AG09319 (cell line): ENCODE results near the gene MEF2C.

ENCODE experiments used
- DNase-seq: peaks from one replicate; pipeline ENCODE4 v3.0.0-alpha.2; 2010; ENCODE audit warnings: low read depth; ENCODE audit errors: extremely low read depth
- CTCF ChIP-seq: IDR thresholded peaks from 2 replicates; pipeline ENCODE4 v1.5.1; 2011; ENCODE audit warnings: low read depth, mild to moderate bottlenecking, inconsistent platforms, low read length, moderate library complexity

Gene MEF2C

DNA sequence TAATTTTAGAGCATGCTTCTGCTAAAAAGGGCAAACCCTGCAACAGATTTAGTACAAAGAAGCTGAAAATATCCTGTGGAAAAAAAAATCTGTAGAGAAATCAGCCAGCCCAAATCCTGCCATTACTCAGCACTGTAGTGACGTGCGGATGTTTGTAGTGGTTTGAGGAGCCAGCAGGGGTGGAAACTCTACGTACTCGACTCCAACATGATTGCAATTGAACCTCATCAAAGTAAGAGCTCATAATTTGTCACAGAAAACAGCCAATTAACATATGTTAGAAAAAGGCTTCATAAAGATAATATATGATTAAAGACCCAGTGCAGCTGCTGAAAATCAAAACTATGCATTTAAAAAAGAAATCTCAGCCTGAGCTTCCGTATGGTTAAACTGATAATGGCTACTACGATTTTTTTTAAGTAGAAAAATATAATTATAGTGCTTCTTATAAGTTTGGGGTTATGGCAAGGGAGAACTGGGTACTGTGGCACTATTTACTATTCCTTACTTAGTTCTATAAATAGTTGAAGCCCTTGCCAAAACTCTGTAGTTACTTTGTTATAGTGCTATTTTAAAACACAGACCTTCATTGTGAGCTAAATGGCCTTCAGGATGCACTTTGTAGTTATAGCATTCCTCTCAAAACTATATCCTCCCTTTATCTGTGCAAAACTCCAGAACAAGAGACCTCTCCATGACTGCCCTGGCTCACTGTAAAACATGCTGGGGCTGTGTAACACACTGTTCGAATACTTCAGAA, 49.4 kb downstream of the MEF2C start:
- no peak; the same call in 1 of the 2 replicates for TF ChIP-seq CTCF

GRCh38 chr5:88831816-88832215, 51.2 kb downstream of the MEF2C start:
- TF ChIP-seq CTCF: no peak
- DNase-seq: no peak

More for the DNA sequence above, 49.4 kb downstream of the MEF2C start:
- DNase-seq: peak; percentile 5

DNA sequence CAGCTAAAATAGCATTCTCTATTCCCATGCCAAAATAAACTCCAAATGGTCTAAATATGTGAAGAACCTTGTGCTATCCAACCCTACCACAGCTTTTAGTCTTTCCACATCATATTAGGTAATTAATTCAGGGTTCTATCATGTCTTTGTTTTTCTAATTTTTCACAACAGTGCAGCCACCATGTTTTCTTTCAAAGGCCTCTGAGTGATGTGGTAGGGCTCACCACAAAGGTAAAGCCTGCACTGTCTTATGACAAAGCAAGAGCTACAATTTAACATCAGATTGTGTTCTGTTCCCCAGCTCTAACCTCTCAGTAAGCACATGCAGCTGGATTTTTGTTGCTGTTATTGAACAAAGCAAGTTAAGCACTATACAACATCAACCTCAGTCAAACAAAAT, 52.4 kb downstream of the MEF2C start:
- TF ChIP-seq CTCF: no peak
- DNase-seq: no peak

- no peak for TF ChIP-seq CTCF
- DNase-seq: no peak
Measured at GRCh38 chr5:88829775-88830174, 53.2 kb downstream of the MEF2C start.

GRCh38 chr5:88829054-88829453, 53.9 kb downstream of the MEF2C start:
- DNase-seq: no peak
- TF ChIP-seq CTCF: no peak

- no peak for DNase-seq
- TF ChIP-seq CTCF: no peak
Measured at GRCh38 chr5:88827997-88828396, 55.0 kb downstream of the MEF2C start.

GRCh38 chr5:88826646-88827585, 56.1 kb downstream of the MEF2C start:
- no peak for DNase-seq
- no peak for TF ChIP-seq CTCF
